AG10803 (cell line): Measurements from ENCODE around the gene DNAH7.

Experiments used
- DNase-seq: peaks from one replicate; pipeline ENCODE4 v3.0.0; 2010; ENCODE audit warnings: low read depth
- H3K4me3 ChIP-seq: 2 replicates; pipeline ENCODE4 v1.5.1; 2011; ENCODE audit warnings: mild to moderate bottlenecking, low read length, control low read depth
- TF ChIP-seq, protein P1 (sequence below): conservative IDR thresholded peaks from 2 replicates; pipeline ENCODE4 v1.5.1; 2011; ENCODE audit warnings: mild to moderate bottlenecking, low read length, control low read depth, inconsistent platforms

Gene DNAH7

DNA sequence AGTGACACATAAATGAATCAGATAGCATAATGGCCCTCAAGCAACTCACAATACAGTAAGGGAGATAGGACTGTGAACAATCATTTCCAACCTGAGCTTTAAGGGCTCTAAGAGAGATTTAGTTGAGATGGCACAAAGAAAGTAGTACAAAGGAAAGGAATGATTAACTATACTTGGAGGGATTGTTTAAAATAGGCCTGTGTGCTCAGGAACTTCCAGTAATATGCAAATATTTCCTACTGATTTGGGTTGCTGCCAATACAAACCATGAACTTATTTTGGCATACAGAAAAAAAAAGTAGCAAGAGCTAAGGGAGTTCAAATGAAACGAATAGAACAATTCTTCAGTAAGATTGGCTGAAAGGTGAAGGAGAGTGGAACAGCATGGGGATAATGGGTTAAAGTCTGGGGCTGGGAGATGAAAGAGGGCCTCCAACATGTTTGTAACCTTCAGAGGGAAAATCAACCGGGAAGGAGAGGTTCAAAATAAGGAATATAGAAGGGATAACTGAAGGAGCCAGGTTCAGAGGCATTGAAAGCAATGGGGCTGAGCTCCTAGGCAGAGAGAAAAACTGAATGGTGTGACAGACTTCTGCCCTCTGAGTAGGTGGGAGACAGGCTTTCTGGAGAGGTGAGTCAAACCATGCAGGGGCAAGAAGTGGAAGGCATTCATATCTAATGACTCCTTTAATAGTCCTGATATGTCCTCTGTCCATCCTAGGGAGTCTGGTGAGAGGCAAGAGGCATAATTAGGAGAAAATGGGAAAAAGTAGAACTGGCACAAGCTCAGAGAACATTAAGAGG lies 83.5 kb downstream of the DNAH7 start:
- DNase-seq = no peak
- H3K4me3 ChIP-seq = no peak overlapping the region
- TF ChIP-seq, protein P1, sequence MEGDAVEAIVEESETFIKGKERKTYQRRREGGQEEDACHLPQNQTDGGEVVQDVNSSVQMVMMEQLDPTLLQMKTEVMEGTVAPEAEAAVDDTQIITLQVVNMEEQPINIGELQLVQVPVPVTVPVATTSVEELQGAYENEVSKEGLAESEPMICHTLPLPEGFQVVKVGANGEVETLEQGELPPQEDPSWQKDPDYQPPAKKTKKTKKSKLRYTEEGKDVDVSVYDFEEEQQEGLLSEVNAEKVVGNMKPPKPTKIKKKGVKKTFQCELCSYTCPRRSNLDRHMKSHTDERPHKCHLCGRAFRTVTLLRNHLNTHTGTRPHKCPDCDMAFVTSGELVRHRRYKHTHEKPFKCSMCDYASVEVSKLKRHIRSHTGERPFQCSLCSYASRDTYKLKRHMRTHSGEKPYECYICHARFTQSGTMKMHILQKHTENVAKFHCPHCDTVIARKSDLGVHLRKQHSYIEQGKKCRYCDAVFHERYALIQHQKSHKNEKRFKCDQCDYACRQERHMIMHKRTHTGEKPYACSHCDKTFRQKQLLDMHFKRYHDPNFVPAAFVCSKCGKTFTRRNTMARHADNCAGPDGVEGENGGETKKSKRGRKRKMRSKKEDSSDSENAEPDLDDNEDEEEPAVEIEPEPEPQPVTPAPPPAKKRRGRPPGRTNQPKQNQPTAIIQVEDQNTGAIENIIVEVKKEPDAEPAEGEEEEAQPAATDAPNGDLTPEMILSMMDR = no peak

DNA sequence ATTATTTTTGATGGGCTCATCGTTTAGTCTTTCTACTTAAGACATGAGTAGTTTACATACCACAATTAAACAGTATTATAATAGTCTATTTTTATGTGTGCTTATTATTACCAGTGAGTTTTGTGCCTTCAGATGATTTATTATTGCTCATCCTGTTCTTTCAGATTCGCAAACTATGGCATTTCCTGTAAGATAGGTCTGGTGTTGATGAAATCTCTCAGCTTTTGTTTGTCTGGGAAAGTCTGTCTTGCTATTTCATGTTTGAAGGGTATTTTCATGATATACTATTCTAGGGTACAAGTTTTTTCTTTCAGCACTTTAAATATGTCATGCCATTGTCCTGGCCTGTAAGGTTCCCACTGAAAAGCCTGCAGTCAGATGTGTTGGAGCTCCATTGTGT lies 101.3 kb downstream of the DNAH7 start:
- no peak overlapping the region for H3K4me3 ChIP-seq
- TF ChIP-seq, protein P1 = no peak
- DNase-seq = no peak

DNA sequence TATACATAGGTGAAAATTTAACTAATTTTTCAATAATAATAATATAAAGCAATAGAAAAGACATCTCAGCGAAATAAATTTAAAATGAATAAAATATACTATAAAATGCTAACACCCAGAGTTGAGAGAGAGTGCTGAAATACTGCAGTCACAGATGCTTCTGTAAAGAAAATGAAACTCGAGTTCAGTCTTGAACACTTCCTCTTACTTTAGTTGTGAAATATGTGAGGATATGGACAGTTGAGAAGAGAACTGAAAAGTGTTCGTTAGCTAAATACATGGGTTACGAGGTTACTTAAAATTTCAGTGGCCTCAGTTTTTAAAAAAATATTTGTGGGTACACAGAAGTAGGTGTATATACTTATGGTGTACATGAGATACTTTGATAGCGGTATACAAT lies 106.8 kb downstream of the DNAH7 start:
- DNase-seq = no peak
- H3K4me3 ChIP-seq = no peak overlapping the region
- TF ChIP-seq, protein P1 = no peak

DNA sequence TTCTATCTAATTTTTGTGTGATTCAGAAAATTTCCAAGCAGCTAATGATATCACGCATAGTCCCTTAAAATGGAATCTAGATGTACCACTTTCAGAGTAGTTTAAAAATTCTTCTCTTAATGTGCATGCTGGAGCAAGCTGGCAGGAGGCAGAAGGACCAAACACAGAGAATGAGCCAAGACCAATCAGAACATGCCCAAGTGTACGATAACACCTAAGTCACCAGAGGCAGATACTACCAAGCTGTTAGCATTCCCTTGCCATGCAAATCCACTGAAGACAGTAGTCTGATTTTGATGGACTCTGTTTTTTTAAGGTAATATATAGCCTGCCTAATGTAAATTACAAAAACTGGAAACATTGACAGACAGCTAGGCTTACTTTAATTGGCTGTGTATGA lies 109.3 kb downstream of the DNAH7 start:
- H3K4me3 ChIP-seq = no peak overlapping the region
- no peak for DNase-seq
- TF ChIP-seq, protein P1 = no peak

DNA sequence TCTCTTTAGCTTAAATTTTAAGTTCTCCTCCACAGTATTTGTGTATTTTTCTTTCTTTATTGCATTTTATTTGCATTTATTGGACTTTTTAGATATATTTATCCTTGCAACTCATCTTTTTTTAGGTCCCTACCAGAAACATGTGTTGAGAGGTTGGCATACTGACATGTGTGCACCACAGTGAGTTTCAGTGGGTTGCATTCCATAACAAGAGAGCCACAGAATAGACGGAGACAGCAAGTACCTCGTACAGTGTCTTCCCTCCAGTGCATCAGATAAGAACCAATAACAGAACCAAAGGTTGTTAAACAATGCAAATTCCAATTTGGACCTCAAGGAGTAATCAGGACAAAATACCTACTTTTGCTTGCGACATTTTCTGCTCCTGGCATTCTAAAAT lies 111.9 kb downstream of the DNAH7 start:
- no peak overlapping the region for H3K4me3 ChIP-seq
- TF ChIP-seq, protein P1 = no peak

DNA sequence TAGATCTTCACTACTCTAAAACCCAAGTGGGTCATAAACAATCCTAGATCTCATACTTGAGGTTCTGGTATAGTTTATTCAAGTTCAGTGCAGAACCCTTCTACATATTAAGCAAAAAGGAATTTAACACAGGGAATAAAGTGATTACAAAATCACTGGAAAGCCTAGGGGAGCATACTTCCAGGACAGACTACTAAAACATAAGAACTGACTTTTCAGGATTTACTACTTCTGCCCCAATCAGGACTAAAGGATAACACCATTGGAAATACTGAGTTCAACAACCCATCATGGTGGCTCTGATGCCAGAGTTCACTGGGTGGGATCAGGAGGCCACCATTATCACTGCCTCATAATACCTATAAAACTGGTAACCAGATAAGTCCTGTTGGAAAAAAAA lies 123.6 kb downstream of the DNAH7 start:
- no peak for DNase-seq
- TF ChIP-seq, protein P1 = no peak
- no peak overlapping the region for H3K4me3 ChIP-seq

More for the DNA sequence above, 111.9 kb downstream of the DNAH7 start:
- DNase-seq = no peak

DNA sequence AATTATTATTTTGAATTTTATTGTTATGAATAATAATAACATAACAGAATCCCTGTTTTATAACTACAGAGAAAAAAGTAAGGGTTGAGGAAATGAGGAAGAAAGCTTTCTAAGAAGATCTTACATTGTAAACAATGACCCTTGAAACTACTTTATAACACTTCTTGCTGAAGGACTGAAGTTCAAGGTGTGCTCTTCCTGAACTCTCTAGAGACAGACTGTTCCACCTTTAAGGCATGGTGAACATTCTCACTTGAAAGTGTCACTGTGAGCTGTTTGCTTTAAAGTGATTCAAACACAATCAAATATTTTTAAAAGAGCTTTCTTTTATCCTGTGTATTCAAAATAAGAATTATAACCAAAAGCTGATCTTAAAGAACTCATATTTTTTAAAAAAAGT lies 131.5 kb downstream of the DNAH7 start:
- no peak overlapping the region for H3K4me3 ChIP-seq
- DNase-seq = no peak
- TF ChIP-seq, protein P1 = no peak
